ENCODE results near the gene NLRP4.

NLRP4 gene

GRCh38 chr19:55836340-55836739 lies at the start of gene NLRP4:
NLRP4 (plus strand) TSS chr19:55836540; CDS start chr19:55852081, 15,541 bp downstream.
- no peak for DNase-seq (ENCODE audit: low read depth)

- DNase-seq (ENCODE audit: low read depth), result no peak
Measured at GRCh38 chr19:55795021-55795420, 41.3 kb upstream of the NLRP4 start.

GRCh38 chr19:55801416-55801815 lies 34.9 kb upstream of the NLRP4 start:
- no peak for DNase-seq (ENCODE audit: low read depth)

GRCh38 chr19:55802281-55802680 lies 34.1 kb upstream of the NLRP4 start:
- no peak for DNase-seq (ENCODE audit: low read depth)

- DNase-seq (ENCODE audit: low read depth), result peak; percentile 48
Measured at GRCh38 chr19:55809381-55810058, 26.8 kb upstream of the NLRP4 start.

GRCh38 chr19:55811340-55811739 lies 25.0 kb upstream of the NLRP4 start:
- DNase-seq (ENCODE audit: low read depth), result no peak

GRCh38 chr19:55812449-55812848 lies 23.9 kb upstream of the NLRP4 start:
- DNase-seq (ENCODE audit: low read depth), result no peak

GRCh38 chr19:55813906-55814305 lies 22.4 kb upstream of the NLRP4 start:
- no peak for DNase-seq (ENCODE audit: low read depth)

GRCh38 chr19:55820037-55820436 lies 16.3 kb upstream of the NLRP4 start:
- no peak for DNase-seq (ENCODE audit: low read depth)

GRCh38 chr19:55830656-55831055 lies 5.7 kb upstream of the NLRP4 start:
- DNase-seq (ENCODE audit: low read depth), result no peak

- no peak for DNase-seq (ENCODE audit: low read depth)
Measured at GRCh38 chr19:55831846-55832245, 4.5 kb upstream of the NLRP4 start, which contains the start of gene NLRP11. NLRP11 (minus strand) TSS chr19:55831999; CDS start chr19:55818174, 13,825 bp downstream.

GRCh38 chr19:55832676-55833075 lies 3.7 kb upstream of the NLRP4 start:
- no peak for DNase-seq (ENCODE audit: low read depth)

- DNase-seq (ENCODE audit: low read depth), result no peak
Measured at GRCh38 chr19:55838251-55838650, 1.9 kb downstream of the NLRP4 start.

- no peak for DNase-seq (ENCODE audit: low read depth)
Measured at GRCh38 chr19:55838906-55839305, 2.6 kb downstream of the NLRP4 start.

GRCh38 chr19:55855160-55855559 lies 18.8 kb downstream of the NLRP4 start:
- DNase-seq (ENCODE audit: low read depth), result no peak

GRCh38 chr19:55857149-55857548 lies 20.8 kb downstream of the NLRP4 start:
- DNase-seq (ENCODE audit: low read depth), result no peak

- no peak for DNase-seq (ENCODE audit: low read depth)
Measured at GRCh38 chr19:55857974-55858373, 21.6 kb downstream of the NLRP4 start.

- no peak for DNase-seq (ENCODE audit: low read depth)
Measured at GRCh38 chr19:55858401-55858800, 22.1 kb downstream of the NLRP4 start.

GRCh38 chr19:55858969-55859368 lies 22.6 kb downstream of the NLRP4 start:
- DNase-seq (ENCODE audit: low read depth), result no peak

- no peak for DNase-seq (ENCODE audit: low read depth)
Measured at GRCh38 chr19:55866521-55866920, 30.2 kb downstream of the NLRP4 start.

- DNase-seq (ENCODE audit: low read depth), result no peak
Measured at GRCh38 chr19:55867101-55867500, 30.8 kb downstream of the NLRP4 start.

- DNase-seq (ENCODE audit: low read depth), result no peak
Measured at GRCh38 chr19:55870736-55871135, 34.4 kb downstream of the NLRP4 start.

- no peak for DNase-seq (ENCODE audit: low read depth)
Measured at GRCh38 chr19:55877211-55877610, 40.9 kb downstream of the NLRP4 start.

GRCh38 chr19:55882626-55883025 lies 46.3 kb downstream of the NLRP4 start:
- no peak for DNase-seq (ENCODE audit: low read depth)

All from HS-27A (cell line).